Middle frontal gyrus (tissue), 1 donor: ENCODE measurements around the gene SREBF1.

Source experiments
- DNase-seq: peaks from one replicate; pipeline ENCODE4 v3.0.0-alpha.2; 2015; ENCODE audit warnings: low spot score; ENCODE audit errors: extremely low spot score

The SREBF1 gene

GRCh38 chr17:17783116-17783824 is 53.5 kb downstream of the SREBF1 start:
- no peak for DNase-seq

- no peak for DNase-seq
These were observed 54.2 kb downstream of the SREBF1 start for GRCh38 chr17:17782523-17783115.

- peak; percentile 70 for DNase-seq
These were observed 54.9 kb downstream of the SREBF1 start for GRCh38 chr17:17781591-17782496.

- DNase-seq: peak; percentile 22
These were observed 55.7 kb downstream of the SREBF1 start for GRCh38 chr17:17780922-17781590.

GRCh38 chr17:17779015-17779611 is 57.7 kb downstream of the SREBF1 start:
- DNase-seq: no peak

- no peak for DNase-seq
These were observed 58.3 kb downstream of the SREBF1 start for GRCh38 chr17:17778308-17779014.

GRCh38 chr17:17776889-17777288 is 59.9 kb downstream of the SREBF1 start:
- no peak for DNase-seq

GRCh38 chr17:17774009-17774881 is 62.5 kb downstream of the SREBF1 start:
- no peak for DNase-seq

GRCh38 chr17:17772231-17772630 is 64.6 kb downstream of the SREBF1 start:
- DNase-seq: no peak

- DNase-seq: no peak
These were observed 65.1 kb downstream of the SREBF1 start for GRCh38 chr17:17771498-17772201.

GRCh38 chr17:17770632-17771044 is 66.1 kb downstream of the SREBF1 start:
- DNase-seq: no peak

- DNase-seq: no peak
These were observed 66.7 kb downstream of the SREBF1 start for GRCh38 chr17:17769869-17770631.

GRCh38 chr17:17768424-17769088 is 68.2 kb downstream of the SREBF1 start:
- DNase-seq: no peak

- no peak for DNase-seq
These were observed 68.8 kb downstream of the SREBF1 start for GRCh38 chr17:17767887-17768418.

GRCh38 chr17:17767154-17767869 is 69.5 kb downstream of the SREBF1 start:
- DNase-seq: no peak

GRCh38 chr17:17766744-17767120 is 70.1 kb downstream of the SREBF1 start:
- no peak for DNase-seq
